NCI-H1694 (cell line): ENCODE data around the gene GLRX2.
"Not testable (repeated sequence)": the region's sequence is repeated elsewhere in the genome, so short reads cannot be mapped to it uniquely, and the experiment has no call there.

Experiments
- DNase-seq: peaks from one replicate; lab custom pipeline; 2025; lab: John Stamatoyannopoulos, UW

The GLRX2 gene, protein sequence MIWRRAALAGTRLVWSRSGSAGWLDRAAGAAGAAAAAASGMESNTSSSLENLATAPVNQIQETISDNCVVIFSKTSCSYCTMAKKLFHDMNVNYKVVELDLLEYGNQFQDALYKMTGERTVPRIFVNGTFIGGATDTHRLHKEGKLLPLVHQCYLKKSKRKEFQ

DNA sequence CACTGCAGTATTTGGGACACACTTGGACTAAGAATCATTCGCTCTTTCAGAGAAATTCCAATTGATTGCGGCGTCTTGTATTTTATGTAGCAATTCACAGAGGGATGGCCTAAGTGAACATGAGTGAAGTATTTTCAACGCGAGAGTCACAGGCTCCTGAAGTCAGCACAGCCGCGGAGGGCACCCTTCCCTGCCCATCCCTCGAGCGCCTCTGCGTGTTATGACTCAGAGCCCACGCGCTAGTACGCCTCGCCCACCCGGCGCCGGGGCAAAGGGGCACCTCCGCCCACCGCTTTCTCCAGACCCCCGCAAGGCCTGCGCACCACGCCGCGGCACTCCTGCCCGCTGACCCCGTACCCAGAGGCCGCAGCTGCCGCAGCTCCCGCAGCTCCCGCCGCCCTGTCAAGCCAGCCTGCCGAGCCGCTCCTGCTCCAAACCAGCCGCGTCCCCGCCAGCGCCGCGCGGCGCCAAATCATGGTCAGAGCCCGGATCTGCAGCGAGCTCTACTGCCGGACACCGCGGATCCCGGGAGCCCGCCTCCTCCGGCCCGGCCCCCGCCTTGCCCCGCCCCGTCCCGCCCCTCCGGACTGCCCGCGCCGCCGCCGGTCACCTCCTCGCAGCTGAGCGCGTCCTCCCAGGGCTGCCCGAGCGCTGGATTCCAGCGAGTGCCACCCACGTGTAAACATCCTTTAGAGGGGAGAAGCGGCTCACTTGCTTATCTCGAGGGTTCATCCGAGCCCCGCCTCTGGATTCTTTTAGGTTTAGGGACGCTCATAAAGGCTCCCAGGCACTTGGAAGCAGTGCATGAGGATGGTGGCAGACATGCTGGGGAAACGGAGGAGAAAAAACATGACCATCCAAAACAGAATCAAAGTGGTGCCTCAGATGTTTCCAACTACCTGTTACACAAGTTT is at the start of gene GLRX2:
Gene GLRX2, minus strand, starts transcription at position 508 of the 914 bp plus-strand sequence. Its CDS starts 32 bp downstream, at position 476.
- peak; percentile 45 for DNase-seq

- DNase-seq, result no peak
Observed at GRCh38 chr1:193144999-193145398, 39.8 kb upstream of the GLRX2 start.

GRCh38 chr1:193144361-193144938 is 39.2 kb upstream of the GLRX2 start:
- DNase-seq, result no peak

DNA sequence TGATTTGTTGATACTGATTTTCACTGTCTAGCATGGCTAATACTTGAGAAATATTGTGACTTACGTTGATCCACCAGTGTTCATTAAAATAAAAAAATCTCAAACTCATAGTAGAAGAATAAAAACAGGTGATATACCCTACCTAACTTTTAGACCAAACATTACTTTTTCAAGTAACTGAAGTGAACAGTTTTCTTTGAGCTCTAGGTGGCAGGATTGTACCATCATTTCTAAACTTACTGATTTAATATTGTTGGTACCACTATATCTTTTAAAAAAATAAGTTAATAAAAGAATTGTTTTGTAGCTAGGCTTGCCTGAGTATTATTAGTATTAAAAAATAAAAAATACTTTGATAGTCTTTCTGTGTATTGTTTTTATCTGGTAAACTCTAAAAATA is 38.1 kb upstream of the GLRX2 start:
- peak; percentile 24 for DNase-seq

DNA sequence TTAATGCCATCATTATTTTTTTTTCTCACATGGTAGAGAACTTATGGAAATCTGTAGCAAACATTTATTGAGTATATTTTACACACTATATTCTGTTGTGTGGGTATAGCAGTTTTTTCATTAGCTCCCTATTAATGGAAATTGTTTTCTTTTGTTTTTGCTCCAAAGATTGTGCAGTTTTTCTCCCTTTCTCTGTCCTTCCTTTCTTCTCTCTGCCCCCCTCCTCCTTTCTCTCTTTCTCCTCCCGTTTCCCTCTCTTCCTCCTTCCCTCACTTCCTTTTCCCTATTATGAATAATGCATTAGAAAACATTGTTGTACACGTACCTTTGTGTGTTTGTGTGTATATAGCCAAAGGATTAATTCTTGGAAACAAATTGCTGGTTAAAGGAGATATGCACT is 37.2 kb upstream of the GLRX2 start:
- DNase-seq, result no peak

GRCh38 chr1:193141804-193142203 is 36.6 kb upstream of the GLRX2 start:
- no peak for DNase-seq

- DNase-seq, result no peak
Observed at GRCh38 chr1:193140254-193140653, 35.0 kb upstream of the GLRX2 start.

GRCh38 chr1:193131266-193131860 is 26.1 kb upstream of the GLRX2 start:
- no peak for DNase-seq

GRCh38 chr1:193125369-193125768 is 20.2 kb upstream of the GLRX2 start:
- no peak for DNase-seq

DNA sequence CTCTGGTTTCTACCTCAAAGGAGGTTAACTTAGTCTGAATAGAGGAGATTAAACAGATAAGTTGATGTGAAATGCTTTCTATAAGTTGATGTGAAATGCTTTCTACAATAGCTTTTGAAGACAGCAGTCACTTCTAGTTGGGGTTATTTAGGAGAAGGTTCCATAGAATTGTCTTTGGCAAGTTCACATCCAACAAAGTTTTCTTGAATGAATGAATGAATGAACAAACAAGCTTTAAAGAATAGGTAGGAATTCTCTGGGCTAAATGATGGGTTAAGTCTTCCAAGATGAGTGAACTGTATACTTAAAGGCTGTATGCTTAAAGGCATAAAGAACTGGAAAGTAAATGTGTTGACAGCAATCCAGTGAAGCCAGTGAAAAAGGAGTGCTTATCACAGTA is 18.5 kb upstream of the GLRX2 start:
- DNase-seq, result no peak

GRCh38 chr1:193121616-193122593 is 16.7 kb upstream of the GLRX2 start, which contains the start of gene CDC73:
CDC73 (plus strand) TSS chr1:193122031; CDS start chr1:193122201, 170 bp downstream.
- peak; percentile 86 for DNase-seq

- DNase-seq, result no peak
Observed at GRCh38 chr1:193120604-193121166, 15.5 kb upstream of the GLRX2 start.

DNA sequence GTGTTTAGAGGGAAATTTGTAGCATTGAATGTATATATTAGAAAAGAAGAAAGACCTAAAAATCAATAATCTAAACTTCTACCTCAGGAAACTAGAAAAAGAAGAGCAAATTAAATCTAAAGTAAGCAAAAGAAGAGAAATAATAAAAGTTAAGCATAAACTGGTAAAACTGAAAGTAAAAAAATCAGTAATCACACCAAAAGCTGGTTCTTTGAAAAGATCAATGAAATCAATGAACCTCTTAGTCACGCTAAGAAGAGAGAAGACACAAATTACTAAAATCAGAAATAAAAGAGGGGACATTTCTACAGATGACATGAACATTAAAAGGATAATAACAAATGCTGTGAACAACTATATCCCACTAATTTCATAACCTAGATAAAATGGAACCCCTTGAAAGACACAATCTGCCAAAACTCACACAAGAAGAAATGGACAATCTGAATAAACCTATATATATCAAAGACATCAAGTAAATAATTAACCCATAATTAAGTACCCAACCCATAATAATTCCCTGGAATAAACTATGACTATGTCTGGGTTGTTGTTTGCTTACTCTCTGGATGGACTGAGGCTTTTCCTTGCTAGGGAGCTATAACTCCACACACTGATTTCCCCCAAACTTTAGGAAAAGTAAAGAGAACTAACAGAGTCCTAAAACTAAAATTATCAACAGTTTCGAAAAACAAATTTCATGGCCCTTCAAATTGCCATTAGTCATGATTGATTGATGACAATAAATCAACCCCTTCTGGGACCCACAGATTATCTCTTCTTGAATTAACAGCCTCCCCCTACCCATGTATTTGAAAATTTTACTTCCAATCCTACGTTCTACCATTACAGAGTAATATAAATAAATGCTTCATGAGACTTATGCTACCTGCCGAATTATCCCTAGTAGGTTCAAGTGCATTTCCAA is 13.9 kb upstream of the GLRX2 start:
- DNase-seq, result no peak

GRCh38 chr1:193118194-193118593 is 13.0 kb upstream of the GLRX2 start:
- no peak for DNase-seq

DNA sequence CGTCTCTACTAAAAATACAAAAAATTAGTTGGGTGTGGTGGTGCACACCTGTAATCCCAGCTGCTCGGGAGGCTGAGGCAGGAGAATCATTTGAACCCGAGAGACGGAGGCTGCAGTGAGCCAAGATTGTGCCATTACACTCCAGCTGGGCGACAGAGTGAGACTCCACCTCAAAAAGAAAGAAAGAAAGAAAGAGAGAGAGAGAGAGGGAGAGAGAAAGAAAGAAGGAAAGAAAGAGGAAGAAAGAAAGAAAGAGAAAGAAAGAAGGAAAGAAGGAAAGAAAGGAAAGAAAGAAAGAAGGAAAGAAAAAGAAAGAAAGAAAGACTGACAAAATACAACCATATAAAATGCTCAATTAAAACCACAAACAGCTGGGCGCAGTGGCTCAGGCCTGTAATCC is 12.0 kb upstream of the GLRX2 start:
- not testable (repeated sequence) for DNase-seq

DNA sequence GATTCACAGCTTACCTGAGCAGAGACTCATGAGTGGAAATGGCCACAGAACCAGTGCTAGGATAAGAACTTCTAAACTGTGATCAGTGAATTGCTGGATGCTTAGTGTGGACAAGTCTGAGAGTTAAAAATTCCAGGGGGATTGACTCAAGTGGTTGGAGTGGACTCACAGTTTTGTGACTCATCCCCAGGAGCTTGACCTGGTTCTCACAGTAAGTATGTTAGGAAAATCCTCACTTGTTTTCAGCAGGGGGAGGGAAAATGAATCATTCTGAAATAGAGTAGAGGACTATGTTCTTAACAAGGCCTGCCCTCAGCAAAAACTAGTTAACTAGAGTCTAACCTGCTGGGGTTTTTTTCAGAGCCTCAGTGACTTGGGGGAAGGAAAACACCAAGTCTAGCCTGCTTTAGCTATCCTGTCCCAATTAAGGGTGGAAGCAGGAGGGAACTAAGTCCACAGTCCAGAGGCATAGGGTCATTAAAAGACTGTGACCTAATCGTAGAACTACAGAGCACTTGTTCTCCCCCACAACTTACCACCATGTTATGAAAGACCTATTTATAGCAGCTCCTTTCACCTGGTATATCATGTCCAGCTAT is 10.5 kb upstream of the GLRX2 start:
- no peak for DNase-seq

- no peak for DNase-seq
Observed at GRCh38 chr1:193114485-193115095, 9.4 kb upstream of the GLRX2 start.

- no peak for DNase-seq
Observed at GRCh38 chr1:193113992-193114332, 8.7 kb upstream of the GLRX2 start.
